Endothelial cell of umbilical vein (primary cell): Measurements from ENCODE around the gene TOR4A. TPM values are rescaled to one million over a fixed set of nuclear protein-coding genes. Genes with fewer than 3 reads are reported as not detected.

Experiments
- BruUV-seq: library from RNA; stranded (reverse); fragments of 400-500 nt; replicated peaks from 2 replicates; lab custom pipeline; 2021; lab: Mats Ljungman, UMichigan
- CTCF ChIA-PET: fragments of 300-600, 350-600 bp; sonication (Branson Sonifier 250); formaldehyde crosslinking; loops from one replicate; lab custom pipeline; 2021; ENCODE audit warnings: antibody characterized with exemption, inconsistent platforms; lab: Charles Lee
- POLR2A ChIA-PET: fragments of 300-600, 350-600 bp; sonication (Branson Sonifier 250); formaldehyde crosslinking; loops from one replicate; lab custom pipeline; 2021; ENCODE audit warnings: antibody characterized with exemption, inconsistent platforms; lab: Charles Lee
- DNase-seq: peaks from one replicate; pipeline ENCODE4 v3.0.0-alpha.2; 2011; ENCODE audit warnings: low read depth, low spot score
- FAIRE-seq: peaks from 2 replicates; lab custom pipeline; 2011; peaks lifted over from hg19 to GRCh38; lab: Jason Lieb, UNC
- H2AFZ ChIP-seq: 2 replicates; pipeline ENCODE4 v1.6.0; 2012; ENCODE audit warnings: low read depth, low read length, control low read depth, inconsistent platforms
- H3K27ac ChIP-seq: 2 replicates; pipeline ENCODE4 v1.5.1; 2011; ENCODE audit warnings: low read depth, mild to moderate bottlenecking, control low read depth, low read length, moderate library complexity; ENCODE audit not compliant: insufficient read depth
- H3K27me3 ChIP-seq, 2 experiments: 2 replicates each; pipeline versions ENCODE4 v1.6.0 to v1.6.1; 2011; ENCODE audit warnings: low read length in 2 of 2, mixed read lengths in 1 of 2; ENCODE audit not compliant: control insufficient read depth in 2 of 2, insufficient read depth in 2 of 2
- H3K36me3 ChIP-seq, 2 experiments: 2 replicates in 1 of 2; 3 replicates in 1 of 2; pipeline ENCODE4 v1.5.1; 2011; ENCODE audit warnings: low read length in 2 of 2, mild to moderate bottlenecking in 1 of 2, moderate library complexity in 1 of 2; ENCODE audit not compliant: control insufficient read depth in 2 of 2, insufficient read depth in 2 of 2; ENCODE audit errors: extremely low read depth in 1 of 2
- H3K4me1 ChIP-seq: 3 replicates; pipeline ENCODE4 v1.5.1; 2011; ENCODE audit warnings: mild to moderate bottlenecking, low read length; ENCODE audit not compliant: control insufficient read depth, insufficient read depth; ENCODE audit errors: extremely low read depth
- H3K4me2 ChIP-seq: 2 replicates; pipeline ENCODE4 v1.6.1; 2011; ENCODE audit warnings: low read length, control low read depth, mixed read lengths; ENCODE audit not compliant: insufficient read depth
- H3K4me3 ChIP-seq, 3 experiments: fragments of 200-600 bp in 1 of 3; sonication (generic), shearing (Covaris generic) in 1 of 3; replicated peaks in 1 of 3; 2 replicates each; pipeline ENCODE4 v1.5.1; 2011 to 2016; ENCODE audit warnings: control low read depth in 3 of 3, low read length in 3 of 3, mild to moderate bottlenecking in 2 of 3, inconsistent platforms in 1 of 3, low read depth in 1 of 3, moderate library complexity in 1 of 3; ENCODE audit not compliant: insufficient read depth in 1 of 3
- H3K79me2 ChIP-seq: 2 replicates; pipeline ENCODE4 v1.6.0; 2012; ENCODE audit warnings: low read length, inconsistent platforms; ENCODE audit not compliant: control insufficient read depth, insufficient read depth
- H3K9ac ChIP-seq: replicated peaks from 2 replicates; pipeline ENCODE3; 2011; ENCODE audit warnings: low read length, control low read depth; ENCODE audit not compliant: insufficient read depth; ENCODE audit errors: extremely low read depth
- H3K9me1 ChIP-seq: replicated peaks from 3 replicates; pipeline ENCODE4 v1.6.0; 2011; ENCODE audit warnings: mild to moderate bottlenecking, low read length; ENCODE audit not compliant: control insufficient read depth, insufficient read depth; ENCODE audit errors: extremely low read depth
- H3K9me3 ChIP-seq: replicated peaks from 2 replicates; pipeline ENCODE4 v1.5.1; 2012; ENCODE audit warnings: low read length, inconsistent platforms; ENCODE audit not compliant: control insufficient read depth, insufficient read depth
- H4K20me1 ChIP-seq: replicated peaks from 2 replicates; pipeline ENCODE3; 2011; ENCODE audit warnings: mild to moderate bottlenecking, low read length; ENCODE audit not compliant: control insufficient read depth, insufficient read depth; ENCODE audit errors: extremely low read depth
- CTCF ChIP-seq, 2 donors: IDR thresholded peaks; 1 replicate in 1 of 2; 2 replicates in 1 of 2; pipeline ENCODE4 v1.5.1; 2011; ENCODE audit warnings: low read length in 2 of 2, mild to moderate bottlenecking in 2 of 2, moderate library complexity in 2 of 2, control low read depth in 1 of 2, inconsistent platforms in 1 of 2, low read depth in 1 of 2; ENCODE audit not compliant: insufficient read depth in 1 of 2; ENCODE audit errors: extremely low read depth in 1 of 2
- JUN ChIP-seq: IDR thresholded peaks from 2 replicates; pipeline ENCODE4 v1.6.1; 2011; ENCODE audit warnings: borderline replicate concordance, low read depth; ENCODE audit not compliant: insufficient read length, insufficient read depth
- dilution Hi-C: fragments of 300-500 bp; cut with MboI; formaldehyde crosslinking; loops from one replicate; pipeline ENCODE4 v1.15.0; 2019; ENCODE audit warnings: low sequenced_read_pairs; ENCODE audit not compliant: extremely low pct_ligation_motif_present
- intact Hi-C: fragments of 100-400 bp; cut with micrococcal nuclease; formaldehyde crosslinking; loops from one replicate; pipeline ENCODE4 v1.10.0; 2022
- polyA plus RNA-seq, 4 experiments: library from polyadenylated mRNA; depleted of rRNA in 3 of 4; stranded (reverse) in 3 of 4; unstranded in 1 of 4; fragments of >200 nt; gene quantifications; 2 replicates each; pipeline versions ENCODE4 v1.2.1 to v1.2.3, GENCODE V29; 2011 to 2012; ENCODE audit warnings: missing spikeins in 1 of 4
- total RNA-seq: library from RNA; stranded (reverse); gene quantifications from 2 replicates; pipeline ENCODE4 v1.2.3, GENCODE V29; 2021

The TOR4A gene
- total and polyA plus RNA-seq, 2 donors (not counting 3 experiments of a cell fraction or from before 2014, with no cell fraction given) = 32.4 to 48.0 TPM

- H3K4me1 ChIP-seq = peaks cover 27% of the 10 kb centered on the region
- FAIRE-seq (no peak), DNase-seq (no peak)
- H3K27me3 ChIP-seq = no peaks in the 10 kb centered on the region
- H3K4me3 ChIP-seq = no peak overlapping the region
- intact Hi-C loops = no loop called here
- no peak overlapping the region for H2AFZ ChIP-seq
- no TSS peak for BruUV-seq
- no peaks in the 10 kb centered on the region for H4K20me1 ChIP-seq
- H3K9ac ChIP-seq = no peak overlapping the region
- ChIA-PET CTCF (interaction anchor here (0.6 to 3.2 kb wide), 9 partner anchors 11 to 86 kb away, joined by 3 to 33 read pairs (median 3); partner anchors contain the start of gene NRARP), POLR2A (no interaction called here)
- dilution Hi-C loops = no loop called here
- H3K4me2 ChIP-seq = no peak overlapping the region
- H3K9me1 ChIP-seq = no peaks in the 10 kb centered on the region
- H3K36me3 ChIP-seq = no peaks in the 10 kb centered on the region
- no peaks in the 10 kb centered on the region for H3K9me3 ChIP-seq
- TF ChIP-seq JUN (no peak), CTCF (IDR thresholded peaks at IDR 0.05; ENCODE audit: extremely low read depth in 1 of 2, insufficient read depth in 1 of 2, low read depth in 1 of 2, low read length in 2 of 2) (peak in 1 of 2 donors; percentile 13)
- H3K79me2 ChIP-seq = no peaks in the 10 kb centered on the region
- no peak overlapping the region for H3K27ac ChIP-seq
Observed at GRCh38 chr9:137319011-137319738, 41.6 kb downstream of the TOR4A start.
